OCI-LY1 (cell line): ENCODE data around the gene GALNT2.

Experiments used
- H2AFZ ChIP-seq: fragments of 200-600 bp; sonication (generic), shearing (Covaris generic); 2 replicates; pipeline ENCODE4 v1.6.0; 2014; ENCODE audit warnings: antibody characterized with exemption, mild to moderate bottlenecking, low read length
- H3F3A ChIP-seq: fragments of 200-600 bp; sonication (generic), shearing (Covaris generic); 2 replicates; pipeline ENCODE4 v1.6.0; 2014; ENCODE audit warnings: mild to moderate bottlenecking, antibody characterized with exemption, low read length, moderate library complexity; ENCODE audit not compliant: insufficient read depth
- H3K27ac ChIP-seq: fragments of 200-600 bp; sonication (generic); 2 replicates; pipeline ENCODE4 v1.5.1; 2014; ENCODE audit warnings: low read length, mixed run types, mild to moderate bottlenecking, low read depth; ENCODE audit not compliant: poor library complexity, severe bottlenecking
- H3K27me3 ChIP-seq: fragments of 200-600 bp; sonication (generic); 2 replicates; pipeline ENCODE4 v1.6.0; 2014; ENCODE audit warnings: antibody characterized with exemption, mild to moderate bottlenecking, low read length, moderate library complexity; ENCODE audit not compliant: insufficient read depth
- H3K36me3 ChIP-seq: fragments of 200-600 bp; sonication (generic); 2 replicates; pipeline ENCODE4 v1.6.1; 2014; ENCODE audit warnings: mild to moderate bottlenecking, antibody characterized with exemption, low read length, moderate library complexity, mixed read lengths; ENCODE audit not compliant: insufficient read depth
- H3K4me1 ChIP-seq: fragments of 200-600 bp; sonication (generic); 2 replicates; pipeline ENCODE4 v1.5.1; 2014; ENCODE audit warnings: mild to moderate bottlenecking, low read length, moderate library complexity; ENCODE audit not compliant: insufficient read depth, severe bottlenecking
- H3K4me2 ChIP-seq: fragments of 200-600 bp; sonication (generic), shearing (Covaris generic); 2 replicates; pipeline ENCODE4 v1.6.1; 2014; ENCODE audit warnings: low read length
- H3K4me3 ChIP-seq: fragments of 200-600 bp; sonication (generic); 2 replicates; pipeline ENCODE4 v1.5.1; 2014; ENCODE audit warnings: low read length, low read depth, mild to moderate bottlenecking, mixed read lengths; ENCODE audit not compliant: poor library complexity, severe bottlenecking
- H3K79me2 ChIP-seq: fragments of 200-600 bp; shearing (Covaris generic); 2 replicates; pipeline ENCODE4 v1.6.1; 2016; ENCODE audit warnings: mixed run types, low read length, mixed read lengths; ENCODE audit not compliant: insufficient read depth
- H3K9ac ChIP-seq: fragments of 200-600 bp; sonication (generic), shearing (Covaris generic); 2 replicates; pipeline ENCODE4 v1.6.1; 2014; ENCODE audit warnings: mild to moderate bottlenecking, low read length, mixed read lengths
- H3K9me2 ChIP-seq: fragments of 200-600 bp; sonication (generic), shearing (Covaris generic); 2 replicates; pipeline ENCODE4 v1.6.1; 2014; ENCODE audit warnings: low read depth, mild to moderate bottlenecking, low read length, mixed read lengths
- H3K9me3 ChIP-seq: fragments of 200-600 bp; shearing (Covaris generic); 2 replicates; pipeline ENCODE4 v1.6.1; 2014; ENCODE audit warnings: low read length, mixed read lengths
- H4K20me1 ChIP-seq: fragments of 200-600 bp; sonication (generic), shearing (Covaris generic); 2 replicates; pipeline ENCODE4 v1.6.0; 2016; ENCODE audit warnings: mild to moderate bottlenecking, low read length; ENCODE audit not compliant: insufficient read depth
- CTCF ChIP-seq: fragments of 200-600 bp; sonication (generic), shearing (Covaris generic); IDR thresholded peaks from 2 replicates; pipeline ENCODE4 v1.5.1; 2017; ENCODE audit warnings: mild to moderate bottlenecking, antibody characterized with exemption, low read length, moderate library complexity, mixed read lengths
- EZH2 ChIP-seq: fragments of 200-600 bp; sonication (generic), shearing (Covaris generic); IDR thresholded peaks from 2 replicates; pipeline ENCODE4 v1.8.0; 2017; ENCODE audit warnings: borderline replicate concordance, mixed run types, mild to moderate bottlenecking, antibody characterized with exemption, low read length, moderate library complexity, mixed read lengths

The GALNT2 gene

GRCh38 chr1:230191855-230192254 is 124.8 kb downstream of the GALNT2 start:
- no peak overlapping the region for H3K4me3 ChIP-seq
- H3K4me1 ChIP-seq = no peaks in the 10 kb centered on the region
- H4K20me1 ChIP-seq = no peaks in the 10 kb centered on the region
- H3K9ac ChIP-seq = no peak overlapping the region
- no peaks in the 10 kb centered on the region for H3K79me2 ChIP-seq
- H3K36me3 ChIP-seq = peaks cover 6% of the 10 kb centered on the region; the same call in 1 of the 2 replicates
- H3K4me2 ChIP-seq = no peak overlapping the region
- H3K9me3 ChIP-seq = no peaks in the 10 kb centered on the region
- TF ChIP-seq CTCF (no peak), EZH2 (no peak)
- H2AFZ ChIP-seq = no peak overlapping the region
- no peaks in the 10 kb centered on the region for H3K27me3 ChIP-seq
- no peak overlapping the region for H3K27ac ChIP-seq
- no peaks in the 10 kb centered on the region for H3K9me2 ChIP-seq
- H3F3A ChIP-seq = no peaks in the 10 kb centered on the region

GRCh38 chr1:230194525-230194924 is 127.5 kb downstream of the GALNT2 start:
- no peak overlapping the region for H3K9ac ChIP-seq
- no peaks in the 10 kb centered on the region for H3K9me2 ChIP-seq
- no peaks in the 10 kb centered on the region for H4K20me1 ChIP-seq
- no peaks in the 10 kb centered on the region for H3F3A ChIP-seq
- H3K4me3 ChIP-seq = no peak overlapping the region
- peaks cover 6% of the 10 kb centered on the region; the same call in 1 of the 2 replicates for H3K36me3 ChIP-seq
- no peaks in the 10 kb centered on the region for H3K9me3 ChIP-seq
- no peak overlapping the region for H3K27ac ChIP-seq
- no peaks in the 10 kb centered on the region for H3K4me1 ChIP-seq
- no peaks in the 10 kb centered on the region for H3K27me3 ChIP-seq
- H2AFZ ChIP-seq = no peak overlapping the region
- no peak for TF ChIP-seq EZH2
- no peaks in the 10 kb centered on the region for H3K79me2 ChIP-seq
- no peak overlapping the region for H3K4me2 ChIP-seq

- no peaks in the 10 kb centered on the region for H3K9me2 ChIP-seq
- no peak overlapping the region for H3K4me2 ChIP-seq
- no peak overlapping the region for H3K9ac ChIP-seq
- TF ChIP-seq CTCF = no peak
- no peak for TF ChIP-seq EZH2
- H3F3A ChIP-seq = no peaks in the 10 kb centered on the region
- no peaks in the 10 kb centered on the region for H4K20me1 ChIP-seq
- no peaks in the 10 kb centered on the region for H3K79me2 ChIP-seq
- no peaks in the 10 kb centered on the region for H3K4me1 ChIP-seq
- no peak overlapping the region for H3K4me3 ChIP-seq
- no peak overlapping the region for H3K27ac ChIP-seq
- no peak overlapping the region for H2AFZ ChIP-seq
- no peaks in the 10 kb centered on the region for H3K27me3 ChIP-seq
- no peaks in the 10 kb centered on the region for H3K9me3 ChIP-seq
- peaks cover 6% of the 10 kb centered on the region; the same call in 1 of the 2 replicates for H3K36me3 ChIP-seq
These were observed 128.2 kb downstream of the GALNT2 start for GRCh38 chr1:230195199-230195598.

GRCh38 chr1:230196077-230196476 is 129.0 kb downstream of the GALNT2 start:
- Histone ChIP-seq H2AFZ (no peak overlapping the region), H3K4me2 (no peak overlapping the region), H3K27me3 (no peaks in the 10 kb centered on the region), H3K4me3 (no peak overlapping the region), H3K9me3 (no peaks in the 10 kb centered on the region), H3K79me2 (no peaks in the 10 kb centered on the region), H3K4me1 (no peaks in the 10 kb centered on the region), H3K27ac (no peak overlapping the region), H3K9ac (no peak overlapping the region), H3K9me2 (no peaks in the 10 kb centered on the region), H3F3A (no peaks in the 10 kb centered on the region), H4K20me1 (no peaks in the 10 kb centered on the region), H3K36me3 (peaks cover 6% of the 10 kb centered on the region; the same call in 1 of the 2 replicates)
- no peak for TF ChIP-seq CTCF
- no peak for TF ChIP-seq EZH2
